ENCODE measurements around the gene PDS5A. TPM values are rescaled to one million over a fixed set of nuclear protein-coding genes. Genes with fewer than 3 reads are reported as not detected.

PDS5A gene
- total and polyA plus RNA-seq, 2 donors (not counting 3 experiments of a cell fraction or from before 2014, with no cell fraction given) = 17.5 to 80.8 TPM

GRCh38 chr4:39846120-39846519 is 131.6 kb downstream of the PDS5A start:
- ChIA-PET POLR2A (no interaction called here), CTCF (no interaction called here)
- Histone ChIP-seq H3K36me3 (ENCODE audit: control insufficient read depth in 2 of 2, extremely low read depth in 1 of 2, insufficient read depth in 2 of 2, low read length in 2 of 2) (peaks cover 5 to 11% of the 10 kb centered on the region in 2 experiments), H3K27me3 (ENCODE audit: control insufficient read depth in 2 of 2, insufficient read depth in 2 of 2, low read length in 2 of 2) (no peaks in the 10 kb centered on the region), H3K4me2 (ENCODE audit: insufficient read depth, low read length) (no peak overlapping the region), H2AFZ (ENCODE audit: low read depth, low read length) (no peak overlapping the region), H3K27ac (ENCODE audit: insufficient read depth, low read depth, low read length) (no peak overlapping the region), H3K4me1 (ENCODE audit: control insufficient read depth, extremely low read depth, insufficient read depth, low read length) (no peaks in the 10 kb centered on the region), H3K9me3 (replicated peaks; ENCODE audit: control insufficient read depth, insufficient read depth, low read length) (no peaks in the 10 kb centered on the region), H3K79me2 (ENCODE audit: control insufficient read depth, insufficient read depth, low read length) (no peaks in the 10 kb centered on the region), H3K4me3 (replicated peaks in 1 of 3; ENCODE audit: insufficient read depth in 1 of 3, low read depth in 1 of 3, low read length in 3 of 3) (no peak overlapping the region), H3K9ac (replicated peaks; ENCODE audit: extremely low read depth, insufficient read depth, low read length) (no peak overlapping the region), H4K20me1 (replicated peaks; ENCODE audit: control insufficient read depth, extremely low read depth, insufficient read depth, low read length) (no peaks in the 10 kb centered on the region), H3K9me1 (replicated peaks; ENCODE audit: control insufficient read depth, extremely low read depth, insufficient read depth, low read length) (no peaks in the 10 kb centered on the region)
- intact Hi-C loops (cut with micrococcal nuclease) (no loop called here), dilution Hi-C loops (cut with MboI; ENCODE audit: extremely low pct_ligation_motif_present, low sequenced_read_pairs) (no loop called here)
- no peak for DNase-seq (ENCODE audit: low read depth, low spot score)
- no peak for TF ChIP-seq EZH2 (IDR thresholded peaks at IDR 0.05; ENCODE audit: borderline replicate concordance, low read depth, low read length, severe bottlenecking)
- TF ChIP-seq GATA2 (IDR thresholded peaks at IDR 0.05; ENCODE audit: insufficient read depth, insufficient read length, low read depth, low read length) = no peak
- no peak for TF ChIP-seq POLR2A (IDR thresholded peaks at IDR 0.05; ENCODE audit: low read depth, low read length)
- no peak for TF ChIP-seq JUN (IDR thresholded peaks at IDR 0.05; ENCODE audit: borderline replicate concordance, insufficient read depth, insufficient read length, low read depth)
- TF ChIP-seq CTCF (IDR thresholded peaks at IDR 0.05; ENCODE audit: extremely low read depth in 1 of 2, insufficient read depth in 1 of 2, low read depth in 1 of 2, low read length in 2 of 2) = no peak
- no peak for TF ChIP-seq POLR2AphosphoS5 (IDR thresholded peaks at IDR 0.05; ENCODE audit: insufficient read depth, low read depth, low read length)
- TF ChIP-seq MAX (IDR thresholded peaks at IDR 0.05; ENCODE audit: insufficient read depth, insufficient read length) = no peak
- no peak for TF ChIP-seq FOS (IDR thresholded peaks at IDR 0.05; ENCODE audit: borderline replicate concordance, insufficient read depth, low read length)
- TF ChIP-seq MYC (IDR thresholded peaks at IDR 0.05; ENCODE audit: low read depth, low read length) = no peak
- BruUV-seq (replicated peaks) = no TSS peak
- FAIRE-seq = no peak
